Bronchial epithelial cell (primary cell): ENCODE data around the gene ADAMTSL5. TPM values are rescaled to one million over a fixed set of nuclear protein-coding genes. Genes with fewer than 3 reads are reported as not detected.

ENCODE experiments used
- DNase-seq: peaks from one replicate; pipeline ENCODE4 v3.0.0-alpha.2; 2010; ENCODE audit warnings: low read depth
- FAIRE-seq: peaks from 2 replicates; lab custom pipeline; 2011; peaks lifted over from hg19 to GRCh38; lab: Jason Lieb, UNC
- H3K27me3 ChIP-seq: 2 replicates; pipeline ENCODE4 v1.5.1; 2011; ENCODE audit warnings: low read length; ENCODE audit not compliant: control insufficient read depth, insufficient read depth
- H3K36me3 ChIP-seq: 2 replicates; pipeline ENCODE4 v1.5.1; 2011; ENCODE audit warnings: low read length; ENCODE audit not compliant: control insufficient read depth, insufficient read depth
- H3K4me3 ChIP-seq: 2 replicates; pipeline ENCODE4 v1.5.1; 2011; ENCODE audit warnings: mild to moderate bottlenecking, low read depth, low read length, control low read depth
- CTCF ChIP-seq: IDR thresholded peaks from 2 replicates; pipeline ENCODE4 v1.5.1; 2011; ENCODE audit warnings: mild to moderate bottlenecking, moderate library complexity, low read length, control low read depth, inconsistent platforms; ENCODE audit not compliant: insufficient read depth, severe bottlenecking
- total RNA-seq: library from RNA; depleted of rRNA; stranded (reverse); fragments of >200 nt; gene quantifications from 2 replicates; pipeline ENCODE4 v1.2.1, GENCODE V29; 2014

The ADAMTSL5 gene
- total RNA-seq, 1 donor from 2014 or later = 1.8 TPM

GRCh38 chr19:1555487-1556389 is 42.9 kb upstream of the ADAMTSL5 start:
- Histone ChIP-seq H3K36me3 (peaks cover 2% of the 10 kb centered on the region), H3K4me3 (no peak overlapping the region), H3K27me3 (no peaks in the 10 kb centered on the region)
- DNase-seq (no peak), FAIRE-seq (no peak)
- no peak for TF ChIP-seq CTCF

GRCh38 chr19:1554968-1555367 is 42.1 kb upstream of the ADAMTSL5 start:
- FAIRE-seq (no peak), DNase-seq (no peak)
- Histone ChIP-seq H3K36me3 (peaks cover 2% of the 10 kb centered on the region), H3K27me3 (no peaks in the 10 kb centered on the region), H3K4me3 (no peak overlapping the region)
- no peak for TF ChIP-seq CTCF

GRCh38 chr19:1553415-1553814 is 40.6 kb upstream of the ADAMTSL5 start:
- Histone ChIP-seq H3K36me3 (peaks cover 2% of the 10 kb centered on the region), H3K27me3 (no peaks in the 10 kb centered on the region), H3K4me3 (no peak overlapping the region)
- FAIRE-seq = no peak
- no peak for DNase-seq
- TF ChIP-seq CTCF = no peak

- no peak for TF ChIP-seq CTCF
- Histone ChIP-seq H3K27me3 (no peaks in the 10 kb centered on the region), H3K4me3 (no peak overlapping the region), H3K36me3 (no peaks in the 10 kb centered on the region)
- DNase-seq = no peak
- no peak for FAIRE-seq
Measured at GRCh38 chr19:1551068-1552040, 38.5 kb upstream of the ADAMTSL5 start.

GRCh38 chr19:1549332-1549945 is 36.6 kb upstream of the ADAMTSL5 start:
- no peak for TF ChIP-seq CTCF
- peaks cover 2% of the 10 kb centered on the region for H3K27me3 ChIP-seq
- FAIRE-seq = peak; percentile 88
- H3K4me3 ChIP-seq = no peak overlapping the region
- no peaks in the 10 kb centered on the region for H3K36me3 ChIP-seq
- DNase-seq = no peak
